GM21528 (cell line): ENCODE data around the gene MTMR2.

Experiments
- ATAC-seq: cut with Tn5 transposase; IDR thresholded peaks from one replicate; pipeline ENCODE4 v1.9.1; 2021; ENCODE audit warnings: mild to moderate bottlenecking, moderate library complexity; ENCODE audit not compliant: unreplicated experiment, low FRiP score

The MTMR2 gene

DNA sequence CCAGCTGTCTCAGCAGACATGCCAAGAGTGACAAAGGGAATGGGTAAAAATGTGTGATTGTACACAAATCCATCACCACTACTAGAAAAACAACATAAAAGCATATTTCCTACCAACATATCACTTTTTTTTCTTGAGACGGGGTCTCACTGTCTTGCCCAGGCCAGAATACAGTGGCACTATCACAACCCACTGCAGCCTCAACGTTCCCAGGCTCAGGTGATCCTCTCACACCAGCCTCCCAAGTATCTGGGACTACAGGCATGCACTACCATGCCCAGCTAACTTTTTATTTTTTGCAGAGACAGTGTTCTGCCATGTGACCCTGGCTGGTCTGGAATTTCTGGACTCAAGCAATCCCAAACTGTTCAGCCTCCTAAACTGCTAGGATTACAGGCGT, 5.2 kb downstream of the MTMR2 start:
- ATAC-seq = no peak

DNA sequence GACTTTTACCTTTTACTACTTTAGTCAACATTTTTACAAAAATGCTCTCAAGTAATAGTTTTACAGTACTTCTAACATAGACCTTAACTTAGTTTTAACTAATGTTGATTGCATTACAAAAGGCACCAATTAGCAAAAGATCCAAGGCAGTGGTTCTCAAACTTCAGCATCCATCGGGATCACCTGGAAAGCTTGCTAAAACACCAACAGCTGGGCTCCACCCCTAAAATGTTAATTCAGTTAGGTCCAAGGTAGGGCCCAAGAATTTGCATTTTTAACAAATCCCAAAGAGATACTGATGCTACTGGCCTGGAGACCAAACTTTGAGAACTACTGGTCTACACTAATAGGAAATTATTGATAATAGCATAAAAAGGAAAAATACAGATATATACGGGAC, 5.9 kb downstream of the MTMR2 start:
- no peak for ATAC-seq

DNA sequence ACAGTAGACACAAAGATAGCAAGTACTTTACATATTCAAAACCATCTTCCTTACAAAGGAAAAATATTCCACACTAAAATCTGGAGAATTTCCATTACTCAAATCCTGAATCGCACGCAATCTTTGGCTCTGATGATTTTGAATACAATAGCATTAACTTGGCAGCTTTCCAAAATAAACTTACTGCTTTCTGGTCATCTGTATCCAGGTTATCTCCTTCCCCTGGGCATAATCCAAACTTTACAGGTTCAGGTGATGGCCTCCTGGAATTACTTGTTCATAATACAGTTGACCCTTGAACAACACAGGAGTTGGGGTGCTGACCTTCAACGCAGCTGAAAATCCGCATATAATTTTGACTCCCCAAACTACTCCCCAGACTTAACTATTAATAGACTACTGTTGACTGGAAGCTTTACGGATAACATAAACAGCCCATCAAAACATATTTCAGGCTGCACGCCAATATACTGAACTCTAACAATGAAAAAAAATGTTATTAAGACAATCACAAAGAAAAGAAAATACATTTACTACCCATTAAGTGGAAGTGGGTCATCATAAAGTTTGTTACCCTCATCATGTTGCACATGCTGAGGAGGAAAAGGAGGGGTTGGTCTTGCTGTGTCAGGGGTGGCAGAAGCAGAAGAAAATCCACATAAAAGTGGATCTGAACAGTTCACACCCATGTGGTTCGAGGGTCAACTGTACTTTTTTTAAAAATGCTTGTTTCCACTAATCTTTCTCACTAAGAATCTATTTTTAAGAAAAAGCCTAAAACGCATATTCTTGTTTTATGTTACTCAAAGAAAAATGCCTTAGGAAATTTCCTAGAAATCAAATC, 6.5 kb downstream of the MTMR2 start:
- no peak for ATAC-seq

DNA sequence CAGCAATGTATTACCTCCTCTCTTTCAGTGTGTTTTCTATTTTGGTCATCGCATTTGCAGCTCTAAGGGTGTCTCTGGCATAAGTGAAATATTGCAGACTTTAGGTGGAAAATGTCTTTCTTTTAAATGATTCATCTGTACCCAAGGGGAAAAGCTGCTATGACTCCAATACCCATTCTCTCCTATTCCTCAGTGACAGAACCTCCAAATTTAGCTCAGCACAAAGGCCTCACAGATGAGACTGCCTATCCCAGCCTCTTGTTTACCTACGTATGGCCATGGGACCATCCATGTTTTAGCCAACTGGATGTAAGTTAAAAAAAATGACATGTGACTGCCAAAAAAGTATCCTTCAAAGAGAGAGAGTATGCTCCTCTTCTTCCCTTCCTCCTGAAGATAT, 7.9 kb downstream of the MTMR2 start:
- no peak for ATAC-seq

DNA sequence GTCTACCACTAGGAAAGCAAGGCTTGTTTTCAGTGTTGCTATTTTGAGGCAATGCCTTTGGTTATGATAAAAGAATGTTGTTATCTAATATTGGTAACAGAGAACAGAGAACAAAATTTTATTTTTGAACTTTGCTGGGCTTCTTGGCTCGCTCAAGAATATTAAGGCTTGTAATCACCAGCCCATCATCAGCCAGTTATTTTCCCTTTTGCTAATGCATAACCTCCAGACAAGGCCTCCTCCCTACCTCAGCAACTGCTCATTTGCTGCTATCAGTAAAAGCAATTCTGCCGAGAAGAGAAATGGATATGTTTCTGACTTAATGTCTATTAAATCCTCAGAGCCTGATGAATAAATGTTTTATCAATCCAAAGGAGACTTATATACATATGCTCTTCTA, 8.9 kb downstream of the MTMR2 start:
- no peak for ATAC-seq

DNA sequence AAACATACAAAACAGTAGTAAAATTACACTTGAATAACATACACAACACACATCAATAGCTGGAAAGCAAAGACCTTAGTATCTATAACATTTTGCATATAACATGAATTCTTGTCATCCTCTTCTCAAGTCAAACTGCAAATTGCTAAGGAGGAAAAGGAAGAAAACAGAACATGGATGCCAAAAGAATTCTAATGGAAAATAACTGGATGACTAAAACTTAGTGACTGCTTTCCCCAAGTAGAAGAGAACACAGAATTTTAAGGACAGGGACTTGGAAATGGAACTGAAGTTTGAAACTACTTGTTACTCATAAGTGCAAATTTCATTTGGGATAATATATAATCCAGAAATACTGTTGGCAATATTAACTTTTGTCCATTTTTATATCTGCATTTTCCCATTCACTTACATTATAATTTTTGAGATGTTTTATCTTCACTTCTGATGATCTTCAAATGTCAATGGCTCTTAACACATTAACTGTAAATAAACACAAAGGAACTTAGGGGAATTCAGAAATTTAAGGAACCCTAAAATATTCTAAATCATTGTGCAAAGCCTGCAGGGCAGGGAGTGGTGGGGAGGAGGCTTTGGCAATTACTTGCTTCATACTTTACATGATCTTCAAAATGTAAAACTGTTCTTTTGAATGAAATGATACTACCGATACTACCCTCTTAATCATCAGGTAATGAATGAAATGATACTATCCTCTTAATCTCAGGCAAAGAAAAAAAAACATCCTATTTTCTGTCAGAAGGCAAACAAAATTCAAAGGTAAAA, 9.9 kb downstream of the MTMR2 start:
- ATAC-seq = no peak

DNA sequence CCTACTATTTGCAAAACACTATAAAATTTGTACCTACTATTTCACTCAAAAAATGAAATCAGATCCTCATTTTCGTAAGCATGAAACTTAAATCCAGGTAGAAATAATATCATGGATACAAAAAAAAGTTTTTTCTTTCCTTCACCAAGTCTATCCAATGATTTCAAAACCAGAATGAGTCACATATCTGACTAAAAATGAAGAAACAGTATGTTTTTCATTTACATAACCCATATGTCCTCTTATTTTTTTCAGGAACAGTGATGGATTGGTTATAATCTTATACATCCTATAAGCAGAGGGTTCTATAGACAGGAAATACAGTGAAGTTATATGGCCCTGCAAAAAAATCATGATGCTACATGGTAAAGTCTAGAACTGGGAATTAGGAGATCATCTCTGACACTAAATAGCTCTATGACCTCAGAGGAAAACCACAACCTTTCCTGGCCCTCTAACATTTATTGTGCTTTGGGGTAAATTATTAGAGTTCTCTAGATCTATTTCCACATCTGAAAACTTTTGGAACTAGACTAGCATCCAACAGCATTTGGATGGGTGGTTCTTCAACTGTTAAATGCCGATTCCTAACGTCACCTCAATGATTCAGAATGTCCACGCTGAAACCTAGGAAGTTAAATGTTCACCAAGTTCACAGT, 10.9 kb downstream of the MTMR2 start:
- no peak for ATAC-seq

DNA sequence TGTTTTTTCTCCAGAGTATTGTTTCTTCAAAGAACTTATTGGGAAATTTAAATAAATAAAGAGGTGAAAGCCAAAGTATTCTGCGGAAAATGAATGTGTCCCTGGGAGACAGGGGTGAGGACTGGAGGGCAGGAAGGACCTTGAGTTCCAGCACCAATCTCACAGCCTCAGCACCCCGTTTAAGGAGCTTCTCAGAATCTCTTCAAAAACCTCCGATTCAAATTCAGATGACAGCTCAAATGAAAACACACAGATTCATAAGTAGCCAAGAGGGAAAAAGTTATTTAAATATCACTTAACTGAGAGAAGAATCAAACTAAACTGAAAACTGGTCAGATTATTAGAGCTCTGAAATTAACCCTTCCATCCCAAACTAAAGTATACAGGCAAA, 12.5 kb downstream of the MTMR2 start:
- no peak for ATAC-seq

DNA sequence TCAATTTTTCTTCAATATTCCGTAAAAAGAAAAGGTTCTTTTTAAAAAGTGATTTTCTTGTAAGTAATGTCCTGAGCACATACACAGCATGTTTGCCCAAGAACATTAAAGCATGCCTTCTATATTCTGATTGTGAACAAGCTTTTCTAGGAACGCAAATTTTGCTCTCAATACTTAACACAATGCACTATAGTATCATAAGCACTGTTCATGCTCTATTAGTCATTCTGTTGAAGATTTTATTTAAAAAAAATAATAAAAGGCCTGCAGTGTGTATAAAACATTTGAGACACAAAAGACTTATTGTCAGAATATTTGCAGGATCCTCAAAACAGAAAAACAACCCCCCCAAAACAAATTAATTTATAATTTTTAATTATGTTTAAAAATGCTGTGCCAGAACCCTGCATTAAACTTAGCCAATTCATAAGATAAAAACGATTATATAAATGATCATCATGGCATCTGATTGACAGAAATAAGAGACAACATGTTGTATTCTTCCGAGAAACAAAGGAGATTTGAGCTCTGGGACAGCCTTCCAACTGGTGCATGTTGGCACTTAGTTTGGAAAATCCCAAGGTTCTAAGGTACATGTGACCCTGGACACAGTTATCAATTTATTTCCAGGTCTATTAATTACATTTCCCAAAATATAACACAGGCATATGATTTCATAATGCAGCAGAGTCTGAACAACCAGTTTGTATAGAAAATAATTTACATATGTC, 13.1 kb downstream of the MTMR2 start:
- ATAC-seq = no peak

DNA sequence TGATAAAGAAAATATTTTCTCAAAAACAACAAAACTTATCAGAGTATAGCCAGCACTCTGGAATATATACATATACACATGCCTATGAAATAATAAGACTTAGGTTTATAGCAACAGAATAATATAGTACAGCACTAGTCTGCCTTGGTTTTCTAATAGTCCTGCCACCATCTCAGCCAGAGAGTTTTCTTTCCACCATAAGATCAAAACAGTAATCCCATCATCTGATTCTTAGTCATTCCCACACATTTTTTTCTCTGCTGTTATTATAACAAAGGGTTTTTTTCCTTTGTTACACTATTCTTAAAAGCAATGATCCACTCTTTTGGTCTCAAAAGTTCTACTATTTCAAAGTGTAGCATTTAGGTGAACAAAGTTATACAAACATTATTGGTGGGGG, 15.1 kb downstream of the MTMR2 start:
- ATAC-seq = no peak

DNA sequence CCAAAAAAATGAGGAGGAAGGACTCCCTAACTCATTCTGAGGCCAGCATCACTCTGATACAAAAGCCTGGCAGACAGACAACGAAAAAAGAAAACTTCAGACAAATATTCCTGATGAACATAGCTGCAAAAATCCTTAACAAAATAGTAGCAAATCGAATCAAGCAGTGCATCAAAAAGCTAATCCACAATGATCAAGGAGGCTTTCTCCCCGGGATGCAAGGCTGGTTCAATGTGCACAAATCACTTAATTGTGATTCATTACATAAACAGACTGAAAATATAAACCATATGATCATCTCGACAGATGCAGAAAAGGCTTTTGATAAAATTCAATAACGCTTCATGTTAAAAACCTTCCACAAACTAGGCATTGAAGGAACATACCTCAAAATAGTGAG, 16.4 kb downstream of the MTMR2 start:
- ATAC-seq = no peak

DNA sequence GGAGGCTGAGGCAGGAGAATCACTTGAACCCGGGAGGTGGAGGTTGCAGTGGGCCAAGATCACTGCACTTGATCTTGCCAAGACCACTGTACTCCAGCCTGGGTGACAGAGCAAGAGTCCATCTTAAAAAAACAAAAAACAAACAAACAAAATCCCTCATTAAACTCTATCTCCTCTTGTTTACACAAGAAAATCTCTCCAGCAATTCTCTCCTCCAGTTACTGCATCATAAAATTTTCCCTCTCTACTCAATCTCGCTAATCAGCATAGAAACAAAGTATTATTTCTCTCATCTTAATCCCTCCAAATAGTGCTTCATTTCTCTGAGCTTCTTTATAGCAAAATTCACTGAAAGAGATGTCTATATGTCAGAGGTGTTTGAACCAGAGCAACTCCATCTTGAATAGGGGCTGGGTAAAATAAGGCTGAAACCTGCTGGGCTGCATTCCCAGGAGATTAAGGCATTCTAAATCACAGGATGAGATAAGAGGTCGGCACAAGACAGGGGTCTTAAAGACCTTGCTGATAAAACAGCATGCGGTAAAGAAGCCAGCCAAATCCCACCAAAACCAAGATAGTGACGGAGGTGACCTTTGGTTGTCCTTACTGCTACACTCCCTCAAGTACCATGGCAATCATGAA, 19.8 kb downstream of the MTMR2 start:
- ATAC-seq = no peak

DNA sequence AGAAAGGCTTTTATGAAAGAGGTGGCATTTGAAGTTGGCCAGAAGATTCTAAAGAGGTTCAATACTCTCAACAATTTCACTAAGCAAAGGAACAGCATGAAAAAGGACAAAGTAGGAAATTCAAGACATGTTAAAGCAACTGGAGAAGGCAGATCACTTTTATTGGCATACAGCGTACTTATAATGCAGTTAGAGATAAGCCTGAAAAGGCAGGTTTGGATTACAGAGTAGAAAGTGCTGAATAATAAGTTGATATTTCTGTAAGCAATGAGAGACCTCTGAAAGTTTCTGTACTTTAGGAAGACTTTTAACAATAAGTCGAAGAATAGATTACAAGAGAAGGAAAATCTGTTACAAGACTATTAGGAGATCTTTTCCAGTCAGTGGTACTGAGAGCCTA, 25.1 kb downstream of the MTMR2 start:
- no peak for ATAC-seq

DNA sequence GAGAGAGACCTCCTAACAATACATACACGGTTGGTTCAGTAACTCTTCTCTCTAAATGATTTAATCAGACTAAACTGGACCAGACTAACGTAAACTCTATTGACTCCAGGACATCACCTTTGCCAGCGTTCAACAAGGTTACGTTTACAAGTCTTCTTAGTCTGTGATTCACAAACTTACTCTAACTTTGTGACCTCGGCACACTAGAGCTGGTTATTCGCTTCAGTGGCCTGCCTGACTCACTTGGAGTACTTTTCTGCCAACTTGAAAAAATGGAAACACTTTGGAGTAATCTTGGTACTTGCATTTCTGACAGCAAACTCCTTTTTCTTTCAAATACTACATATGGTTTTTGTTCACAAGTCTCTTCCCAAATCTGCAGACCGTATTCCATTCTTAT, 26.2 kb downstream of the MTMR2 start:
- no peak for ATAC-seq

DNA sequence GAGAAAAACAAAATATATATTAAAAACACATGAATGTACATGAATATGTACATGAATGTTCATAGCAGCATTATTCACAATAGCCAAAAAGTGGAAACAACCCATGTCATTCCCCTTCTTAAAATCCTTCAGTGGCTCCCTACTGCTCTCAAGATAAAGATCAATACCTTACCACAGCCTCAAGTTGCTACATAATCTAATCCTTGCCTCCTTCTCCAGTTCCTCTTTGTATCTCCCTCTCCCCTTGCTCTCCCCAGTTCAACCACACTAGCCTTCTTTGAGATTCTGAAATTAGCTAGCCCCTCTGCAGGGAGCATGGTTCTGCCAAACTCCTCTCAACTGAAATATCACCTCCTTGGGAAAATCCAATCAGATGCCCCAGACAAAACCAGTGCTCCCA, 28.1 kb downstream of the MTMR2 start:
- no peak for ATAC-seq

DNA sequence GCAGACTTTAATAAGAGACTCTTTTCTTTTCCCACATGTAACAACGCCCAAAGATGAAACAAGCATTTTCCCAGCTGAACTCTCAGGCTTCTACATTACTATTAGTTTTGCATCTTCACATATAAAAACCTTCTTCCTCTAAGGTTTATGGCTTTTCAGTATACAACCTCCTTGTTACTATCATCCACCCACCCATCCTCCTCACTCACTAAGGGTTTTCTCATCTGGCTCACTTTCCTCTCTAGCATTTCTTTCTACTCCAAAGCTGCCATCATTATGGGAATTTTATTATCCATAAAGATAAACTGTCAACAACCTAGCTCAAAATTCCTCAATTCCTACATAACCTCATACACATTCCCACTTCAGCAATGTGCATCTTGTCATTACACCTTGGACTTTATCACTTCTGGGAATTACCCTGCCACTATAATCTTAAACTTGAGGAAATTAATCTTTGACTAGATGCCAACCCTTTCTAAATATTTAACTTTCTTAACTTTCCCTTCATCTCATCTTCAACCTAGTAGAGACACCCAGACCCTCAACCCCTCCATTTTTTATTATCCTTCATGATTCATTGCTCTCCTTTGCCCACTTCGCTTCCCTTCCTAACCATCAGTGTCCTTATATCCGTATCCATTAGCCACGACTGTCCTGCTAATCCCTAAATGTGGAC, 30.9 kb downstream of the MTMR2 start:
- ATAC-seq = no peak

DNA sequence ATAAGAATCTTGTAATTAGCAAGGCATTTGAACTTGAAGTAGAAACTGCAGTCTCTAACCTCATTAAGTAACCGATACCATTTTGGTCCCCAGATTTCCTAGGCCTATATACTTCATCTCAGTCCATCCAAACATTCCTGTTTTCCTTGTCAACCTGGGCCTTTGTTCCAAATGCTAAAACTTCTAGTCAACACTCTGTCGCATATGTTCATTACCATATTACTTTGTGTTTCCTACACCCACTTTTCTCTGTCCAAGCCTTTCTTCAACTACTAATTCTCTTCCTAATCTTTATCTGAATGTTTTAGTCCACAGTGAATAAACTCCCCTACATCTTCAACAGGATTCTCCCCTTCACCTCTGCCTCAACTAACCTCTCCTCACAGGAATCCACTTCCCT, 31.4 kb downstream of the MTMR2 start:
- ATAC-seq = no peak

DNA sequence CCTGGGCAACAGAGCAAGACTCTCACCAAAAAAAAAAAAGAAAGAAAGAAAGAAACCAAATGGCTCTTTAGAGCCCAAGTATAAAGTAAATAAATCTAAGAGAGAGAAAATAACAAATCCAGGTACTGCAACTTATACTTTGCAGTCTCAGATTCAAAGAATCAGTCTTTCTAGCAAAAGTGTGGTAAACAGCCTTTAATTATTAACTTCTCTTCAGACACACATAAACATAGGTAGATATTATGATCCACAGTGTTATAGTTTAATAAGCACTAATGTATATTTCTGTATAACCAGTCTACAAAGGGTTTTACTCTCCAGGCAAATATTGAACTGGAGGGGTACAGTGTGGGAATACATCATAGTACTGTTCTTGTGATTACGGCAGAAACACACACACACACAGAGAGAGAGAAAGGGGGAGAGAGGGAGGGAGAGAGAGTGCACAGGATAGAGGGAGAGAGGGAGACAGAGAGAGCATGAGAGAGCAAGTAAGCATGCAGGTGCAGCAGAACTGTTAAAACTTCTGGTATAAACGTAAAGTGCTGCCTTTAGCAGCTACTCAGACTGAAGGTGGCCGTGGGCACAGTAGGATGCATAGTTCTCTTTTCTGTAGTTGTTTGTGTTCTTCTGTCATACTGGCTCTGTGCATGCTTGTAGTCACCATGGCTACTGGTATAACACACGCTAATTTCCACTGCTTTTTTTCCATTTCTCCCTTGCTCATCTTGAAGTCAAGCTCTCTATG, 32.3 kb downstream of the MTMR2 start:
- ATAC-seq = peak; percentile 43

DNA sequence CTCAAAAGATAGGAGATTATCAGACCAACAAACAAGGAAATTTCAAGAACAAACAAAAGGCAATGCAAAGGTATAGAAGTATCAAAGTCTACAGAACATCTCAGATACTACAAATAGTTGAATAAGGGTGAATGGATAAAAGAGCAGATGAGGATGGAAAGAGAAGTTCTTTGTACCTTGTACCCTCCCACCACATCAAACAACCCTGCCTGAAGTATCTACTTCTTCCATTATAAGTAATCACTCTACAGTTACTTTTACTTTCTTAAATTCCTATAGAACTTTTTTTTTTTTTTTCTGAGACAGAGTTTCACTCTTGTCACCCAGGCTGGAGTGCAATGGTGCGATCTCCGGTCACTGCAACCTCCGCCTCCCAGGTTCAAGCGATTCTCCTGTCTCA, 35.1 kb downstream of the MTMR2 start:
- no peak for ATAC-seq
